H9 (cell line): Measurements from ENCODE around the gene PLCXD3. TPM values are rescaled to one million over a fixed set of nuclear protein-coding genes. Genes with fewer than 3 reads are reported as not detected.

ENCODE experiments used
- DNase-seq: peaks from one replicate; pipeline ENCODE4 v3.0.0-alpha.2; 2017
- H2AFZ ChIP-seq: one replicate; pipeline ENCODE4 v1.6.1; 2013; ENCODE audit warnings: mild to moderate bottlenecking, low read length, control low read depth, moderate library complexity
- H2AK5ac ChIP-seq: 2 replicates; pipeline ENCODE4 v1.6.1; 2013; ENCODE audit warnings: low read length, control low read depth, mixed read lengths; ENCODE audit not compliant: insufficient read length
- H2BK120ac ChIP-seq: one replicate; pipeline ENCODE4 v1.6.1; 2013; ENCODE audit warnings: low read depth, mild to moderate bottlenecking, low read length, control low read depth, inconsistent platforms; ENCODE audit not compliant: poor library complexity, severe bottlenecking
- H2BK12ac ChIP-seq: 2 replicates; pipeline ENCODE4 v1.6.1; 2013; ENCODE audit warnings: low read length, control low read depth, mixed read lengths, low read depth; ENCODE audit not compliant: insufficient read length
- H2BK15ac ChIP-seq: 2 replicates; pipeline ENCODE4 v1.6.1; 2013; ENCODE audit warnings: low read depth, low read length, control low read depth
- H2BK20ac ChIP-seq: one replicate; pipeline ENCODE4 v1.6.1; 2013; ENCODE audit warnings: low read depth, mild to moderate bottlenecking, low read length, control low read depth, inconsistent platforms; ENCODE audit not compliant: poor library complexity, severe bottlenecking
- H2BK5ac ChIP-seq: 2 replicates; pipeline ENCODE4 v1.6.1; 2013; ENCODE audit warnings: low read length, control low read depth, mixed read lengths; ENCODE audit not compliant: insufficient read length
- H3K14ac ChIP-seq: 2 replicates; pipeline ENCODE4 v1.6.1; 2013; ENCODE audit warnings: low read length, control low read depth; ENCODE audit not compliant: insufficient read depth
- H3K18ac ChIP-seq: 2 replicates; pipeline ENCODE4 v1.6.1; 2013; ENCODE audit warnings: low read depth, mild to moderate bottlenecking, mixed read lengths, low read length, control low read depth; ENCODE audit not compliant: insufficient read length
- H3K23ac ChIP-seq: 2 replicates; pipeline ENCODE4 v1.6.1; 2013; ENCODE audit warnings: low read length, control low read depth, mixed read lengths, low read depth; ENCODE audit not compliant: insufficient read length
- H3K23me2 ChIP-seq: 2 replicates; pipeline ENCODE4 v1.6.1; 2013; ENCODE audit warnings: low read depth, mild to moderate bottlenecking, mixed read lengths, low read length, control low read depth; ENCODE audit not compliant: insufficient read length, poor library complexity, severe bottlenecking
- H3K27ac ChIP-seq: 2 replicates; pipeline ENCODE4 v1.5.1; 2013; ENCODE audit warnings: low read length, control low read depth, mixed read lengths, low read depth; ENCODE audit not compliant: insufficient read length
- H3K27me3 ChIP-seq: 2 replicates; pipeline ENCODE4 v1.6.1; 2013; ENCODE audit warnings: low read length, control low read depth, inconsistent platforms; ENCODE audit not compliant: insufficient read depth
- H3K4ac ChIP-seq: 2 replicates; pipeline ENCODE4 v1.6.1; 2013; ENCODE audit warnings: low read depth, mild to moderate bottlenecking, control low read depth, inconsistent platforms, low read length, moderate library complexity
- H3K4me1 ChIP-seq: 2 replicates; pipeline ENCODE4 v1.6.1; 2013; ENCODE audit warnings: low read length, control low read depth, inconsistent platforms; ENCODE audit not compliant: insufficient read depth
- H3K4me2 ChIP-seq: 2 replicates; pipeline ENCODE4 v1.6.1; 2013; ENCODE audit warnings: low read length, control low read depth, mixed read lengths; ENCODE audit not compliant: insufficient read length, insufficient read depth
- H3K56ac ChIP-seq: 2 replicates; pipeline ENCODE4 v1.6.1; 2013; ENCODE audit warnings: low read depth, mild to moderate bottlenecking, mixed read lengths, low read length, control low read depth; ENCODE audit not compliant: insufficient read length
- H3K79me1 ChIP-seq: 2 replicates; pipeline ENCODE4 v1.6.1; 2013; ENCODE audit warnings: low read depth, mild to moderate bottlenecking, moderate library complexity, low read length, control low read depth, inconsistent platforms; ENCODE audit not compliant: insufficient read depth, poor library complexity, severe bottlenecking
- H3K79me2 ChIP-seq: 2 replicates; pipeline ENCODE4 v1.6.1; 2013; ENCODE audit warnings: low read length, control low read depth, inconsistent platforms; ENCODE audit not compliant: insufficient read depth
- H3K9ac ChIP-seq: 2 replicates; pipeline ENCODE4 v1.6.1; 2013; ENCODE audit warnings: low read length, control low read depth, mixed read lengths; ENCODE audit not compliant: insufficient read length; ENCODE audit errors: extremely low read depth
- H3K9me3 ChIP-seq: one replicate; pipeline ENCODE4 v1.6.1; 2013; ENCODE audit warnings: low read depth, low read length, inconsistent platforms; ENCODE audit not compliant: control insufficient read depth
- H3T11ph ChIP-seq: one replicate; pipeline ENCODE4 v1.6.1; 2013; ENCODE audit warnings: mild to moderate bottlenecking, low read length, control low read depth, inconsistent platforms
- H4K20me1 ChIP-seq: one replicate; pipeline ENCODE4 v1.6.1; 2013; ENCODE audit not compliant: control insufficient read depth, insufficient read length, insufficient read depth
- H4K5ac ChIP-seq: 2 replicates; pipeline ENCODE4 v1.6.1; 2013; ENCODE audit warnings: low read depth, mild to moderate bottlenecking, mixed read lengths, low read length, control low read depth; ENCODE audit not compliant: insufficient read length
- H4K8ac ChIP-seq: replicated peaks from 2 replicates; pipeline ENCODE4 v1.6.1; 2013; ENCODE audit warnings: low read length, control low read depth, mixed read lengths, low read depth; ENCODE audit not compliant: insufficient read length
- H4K91ac ChIP-seq: 2 replicates; pipeline ENCODE4 v1.6.1; 2013; ENCODE audit warnings: low read depth, mild to moderate bottlenecking, moderate library complexity, mixed read lengths, low read length, control low read depth; ENCODE audit not compliant: insufficient read length
- H3K27ac Mint-ChIP-seq, 3 experiments: 2 replicates in 2 of 3; 3 replicates in 1 of 3; pipeline ENCODE4 v1.8.0; 2020 to 2021; ENCODE audit warnings: mixed read lengths in 3 of 3, mild to moderate bottlenecking in 1 of 3, moderate library complexity in 1 of 3
- H3K27me3 Mint-ChIP-seq: 2 replicates; pipeline ENCODE4 v1.8.0; 2021; ENCODE audit warnings: low read depth, mild to moderate bottlenecking, moderate library complexity, mixed read lengths
- H3K36me3 Mint-ChIP-seq, 3 experiments: 2 replicates in 2 of 3; 3 replicates in 1 of 3; pipeline ENCODE4 v1.8.0; 2020 to 2021; ENCODE audit warnings: low read depth in 3 of 3, mixed read lengths in 3 of 3; ENCODE audit not compliant: insufficient read depth in 1 of 3
- H3K4me1 Mint-ChIP-seq, 2 experiments: 2 replicates each; pipeline ENCODE4 v1.8.0; 2020; ENCODE audit warnings: mixed read lengths in 2 of 2
- H3K4me3 Mint-ChIP-seq, 2 experiments: 2 replicates in 1 of 2; 3 replicates in 1 of 2; pipeline ENCODE4 v1.8.0; 2020 to 2021; ENCODE audit warnings: mild to moderate bottlenecking in 2 of 2, mixed read lengths in 2 of 2, moderate library complexity in 1 of 2
- H3K9me3 Mint-ChIP-seq, 2 experiments: 2 replicates in 1 of 2; 3 replicates in 1 of 2; pipeline ENCODE4 v1.8.0; 2020; ENCODE audit warnings: mild to moderate bottlenecking in 2 of 2, mixed read lengths in 2 of 2, moderate library complexity in 1 of 2
- WGBS: extraction: QIAGEN DNeasy Blood & Tissue Kit; methylation state at CpG from one replicate; pipeline ENCODE4 v1.1.7; 2013; ENCODE audit warnings: missing lambda C conversion rate, low lambda C conversion rate, mixed read lengths; ENCODE audit not compliant: insufficient read length; ENCODE audit errors: extremely low coverage; 5-methylcytosine and 5-hydroxymethylcytosine counted together
- total RNA-seq: library from RNA; stranded (reverse); gene quantifications from 2 replicates; pipeline ENCODE4 v1.2.1, GENCODE V29; 2021
- TF ChIP-seq, protein P1 (sequence below): fragments of 200-600 bp; sonication (generic); conservative IDR thresholded peaks from 3 replicates; pipeline ENCODE4 v1.8.0; 2021; ENCODE audit warnings: antibody characterized with exemption, mild to moderate bottlenecking

PLCXD3 gene
- total RNA-seq, 1 experiment from 2014 or later: not detected

DNA sequence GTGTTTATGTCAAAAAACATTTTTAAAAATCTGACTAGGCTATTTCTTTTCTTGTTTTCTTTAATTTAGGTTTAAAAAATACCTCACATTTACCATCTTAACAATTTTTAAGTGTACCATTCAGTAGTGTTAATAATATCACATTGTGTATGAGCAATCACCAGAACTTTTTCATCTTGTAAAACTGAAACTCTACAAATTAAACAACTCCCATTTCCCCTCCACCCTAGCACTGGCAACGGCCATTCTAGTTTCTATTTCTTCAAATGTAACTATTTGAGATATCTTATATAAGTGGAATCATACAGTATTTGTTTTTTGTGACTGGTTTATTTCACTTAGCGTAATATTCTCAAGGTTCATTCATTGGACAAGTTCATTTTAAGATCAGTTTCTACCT, 27.7 kb downstream of the PLCXD3 start:
- H3T11ph ChIP-seq: no peak overlapping the region
- H2BK15ac ChIP-seq: no peak overlapping the region
- H2BK120ac ChIP-seq: no peak overlapping the region
- no peak overlapping the region for H3K4me2 ChIP-seq
- H3K4me1 ChIP-seq: no peaks in the 10 kb centered on the region
- no peak overlapping the region for H2BK20ac ChIP-seq
- TF ChIP-seq, protein P1, sequence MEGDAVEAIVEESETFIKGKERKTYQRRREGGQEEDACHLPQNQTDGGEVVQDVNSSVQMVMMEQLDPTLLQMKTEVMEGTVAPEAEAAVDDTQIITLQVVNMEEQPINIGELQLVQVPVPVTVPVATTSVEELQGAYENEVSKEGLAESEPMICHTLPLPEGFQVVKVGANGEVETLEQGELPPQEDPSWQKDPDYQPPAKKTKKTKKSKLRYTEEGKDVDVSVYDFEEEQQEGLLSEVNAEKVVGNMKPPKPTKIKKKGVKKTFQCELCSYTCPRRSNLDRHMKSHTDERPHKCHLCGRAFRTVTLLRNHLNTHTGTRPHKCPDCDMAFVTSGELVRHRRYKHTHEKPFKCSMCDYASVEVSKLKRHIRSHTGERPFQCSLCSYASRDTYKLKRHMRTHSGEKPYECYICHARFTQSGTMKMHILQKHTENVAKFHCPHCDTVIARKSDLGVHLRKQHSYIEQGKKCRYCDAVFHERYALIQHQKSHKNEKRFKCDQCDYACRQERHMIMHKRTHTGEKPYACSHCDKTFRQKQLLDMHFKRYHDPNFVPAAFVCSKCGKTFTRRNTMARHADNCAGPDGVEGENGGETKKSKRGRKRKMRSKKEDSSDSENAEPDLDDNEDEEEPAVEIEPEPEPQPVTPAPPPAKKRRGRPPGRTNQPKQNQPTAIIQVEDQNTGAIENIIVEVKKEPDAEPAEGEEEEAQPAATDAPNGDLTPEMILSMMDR: no peak
- H3K27ac ChIP-seq: no peak overlapping the region
- WGBS: no CpG with 5 or more reads among the region's 2 CpGs
- no peak overlapping the region for H3K9ac ChIP-seq
- no peak overlapping the region for H3K4ac ChIP-seq
- no peak overlapping the region for H3K56ac ChIP-seq
- no peaks in the 10 kb centered on the region for H3K36me3 Mint-ChIP-seq
- peaks cover 0 to 2% of the 10 kb centered on the region in 2 experiments; a peak in 2 of 5 replicates for H3K9me3 Mint-ChIP-seq
- no peak overlapping the region for H4K8ac ChIP-seq
- H3K9me3 ChIP-seq: no peaks in the 10 kb centered on the region
- no peaks in the 10 kb centered on the region for H4K20me1 ChIP-seq
- H2AFZ ChIP-seq: no peak overlapping the region
- no peaks in the 10 kb centered on the region for H3K23me2 ChIP-seq
- no peak overlapping the region for H3K4me3 Mint-ChIP-seq
- H2BK5ac ChIP-seq: no peak overlapping the region
- no peaks in the 10 kb centered on the region for H3K4me1 Mint-ChIP-seq
- H3K79me2 ChIP-seq: no peaks in the 10 kb centered on the region
- H3K79me1 ChIP-seq: no peaks in the 10 kb centered on the region
- no peaks in the 10 kb centered on the region for H3K27me3 ChIP-seq
- no peak overlapping the region for H3K23ac ChIP-seq
- peaks cover 4% of the 10 kb centered on the region; the same call in 1 of the 2 replicates for H3K27me3 Mint-ChIP-seq
- no peak overlapping the region for H3K14ac ChIP-seq
- H3K18ac ChIP-seq: no peak overlapping the region
- no peak overlapping the region for H2AK5ac ChIP-seq
- no peak overlapping the region for H4K5ac ChIP-seq
- DNase-seq: no peak
- no peak overlapping the region for H3K27ac Mint-ChIP-seq
- H2BK12ac ChIP-seq: no peak overlapping the region
- no peak overlapping the region for H4K91ac ChIP-seq
